ENCODE data around the gene PDGFRB.

- TF ChIP-seq POLR2A (IDR thresholded peaks at IDR 0.05) (no peak), CTCF (IDR thresholded peaks at IDR 0.05) (no peak), EP300 (IDR thresholded peaks at IDR 0.05) (no peak)
These were observed 29.6 kb upstream of the PDGFRB start for GRCh38 chr5:150184990-150185912.

Data from ovary (tissue), 3 donors.